Measurements from ENCODE around the gene CFLAR. TPM values are rescaled to one million over a fixed set of nuclear protein-coding genes. Genes with fewer than 3 reads are reported as not detected.
"Not testable (repeated sequence)": the region's sequence is repeated elsewhere in the genome, so short reads cannot be mapped to it uniquely, and the experiment has no call there.

The CFLAR gene
- total RNA-seq, 1 donor from 2014 or later = 35.1 TPM

- no peak for DNase-seq
Measured at GRCh38 chr2:201118961-201119854, 3.2 kb downstream of the CFLAR start.

GRCh38 chr2:201122276-201122675 is 6.3 kb downstream of the CFLAR start:
- DNase-seq = no peak

- DNase-seq = no peak
Measured at GRCh38 chr2:201126308-201127151, 10.6 kb downstream of the CFLAR start.

- no peak for DNase-seq
Measured at GRCh38 chr2:201127152-201127511, 11.2 kb downstream of the CFLAR start.

GRCh38 chr2:201127570-201127969 is 11.6 kb downstream of the CFLAR start:
- peak; percentile 71 for DNase-seq

GRCh38 chr2:201128033-201128432 is 12.1 kb downstream of the CFLAR start:
- no peak for DNase-seq

- DNase-seq = no peak
Measured at GRCh38 chr2:201128933-201129505, 13.1 kb downstream of the CFLAR start.

GRCh38 chr2:201130524-201131186 is 14.7 kb downstream of the CFLAR start:
- no peak for DNase-seq

GRCh38 chr2:201132518-201132917 is 16.6 kb downstream of the CFLAR start:
- no peak for DNase-seq

GRCh38 chr2:201135386-201135785 is 19.4 kb downstream of the CFLAR start:
- no peak for DNase-seq

GRCh38 chr2:201136889-201137321 is 20.9 kb downstream of the CFLAR start:
- DNase-seq = no peak

- DNase-seq = no peak
Measured at GRCh38 chr2:201137505-201138400, 21.8 kb downstream of the CFLAR start.

- DNase-seq = no peak
Measured at GRCh38 chr2:201138401-201138970, 22.5 kb downstream of the CFLAR start.

GRCh38 chr2:201138986-201139781 is 23.2 kb downstream of the CFLAR start:
- DNase-seq = not testable (repeated sequence)

- DNase-seq = no peak
Measured at GRCh38 chr2:201139836-201140604, 24.1 kb downstream of the CFLAR start.

GRCh38 chr2:201144101-201145051 is 28.4 kb downstream of the CFLAR start:
- DNase-seq = no peak

- no peak for DNase-seq
Measured at GRCh38 chr2:201148434-201148990, 32.5 kb downstream of the CFLAR start.

All from occipital lobe (tissue), 2 donors.